GM12801 (cell line): ENCODE results near the gene ARSJ.

Experiments
- CTCF ChIP-seq: IDR thresholded peaks from one replicate; pipeline ENCODE4 v1.5.1; 2011; ENCODE audit warnings: control low read depth; ENCODE audit not compliant: insufficient read length; ENCODE audit errors: extremely low read depth

The ARSJ gene

GRCh38 chr4:113962016-113962347 lies 17.5 kb downstream of the ARSJ start:
- no peak for TF ChIP-seq CTCF

- TF ChIP-seq CTCF: no peak
Observed at GRCh38 chr4:113960684-113961321, 18.6 kb downstream of the ARSJ start.

- no peak for TF ChIP-seq CTCF
Observed at GRCh38 chr4:113959539-113959937, 19.9 kb downstream of the ARSJ start.

GRCh38 chr4:113958766-113959538 lies 20.5 kb downstream of the ARSJ start:
- TF ChIP-seq CTCF: no peak

- no peak for TF ChIP-seq CTCF
Observed at GRCh38 chr4:113957956-113958355, 21.5 kb downstream of the ARSJ start.

- no peak for TF ChIP-seq CTCF
Observed at GRCh38 chr4:113955948-113956347, 23.5 kb downstream of the ARSJ start.

GRCh38 chr4:113955411-113955810 lies 24.0 kb downstream of the ARSJ start:
- TF ChIP-seq CTCF: no peak
